IMR-90 (cell line): ENCODE measurements around the gene GOLIM4. TPM values are rescaled to one million over a fixed set of nuclear protein-coding genes. Genes with fewer than 3 reads are reported as not detected.

Experiments used
- ATAC-seq: fragments of 200-7000 bp; cut with Tn5 transposase; 2 replicates; pipeline ENCODE4 v1.9.1; 2020; ENCODE audit warnings: low read depth, mild to moderate bottlenecking, moderate library complexity
- BruUV-seq: library from RNA; stranded (reverse); fragments of 400-500 nt; replicated peaks from 2 replicates; lab custom pipeline; 2021; lab: Mats Ljungman, UMichigan
- CTCF ChIA-PET: fragments of 300-600 bp; formaldehyde crosslinking; extraction: SDS; loops from one replicate; lab custom pipeline; 2021; ENCODE audit warnings: antibody characterized with exemption; lab: Yijun Ruan, JAX
- POLR2A ChIA-PET: fragments of 300-600 bp; sonication (Branson Sonifier 250); formaldehyde crosslinking; loops from one replicate; lab custom pipeline; 2022; ENCODE audit warnings: antibody characterized with exemption; ENCODE audit not compliant: unreplicated experiment; lab: Charles Lee
- DNase-seq: peaks from one replicate; pipeline ENCODE4 v3.0.0; 2013
- H2AFZ ChIP-seq: replicated peaks from 2 replicates; pipeline ENCODE3; 2013; ENCODE audit warnings: low read length, mild to moderate bottlenecking; ENCODE audit not compliant: poor library complexity
- H2AK5ac ChIP-seq: 2 replicates; pipeline ENCODE4 v1.6.1; 2013; ENCODE audit warnings: low read depth, low read length, inconsistent platforms
- H2AK9ac ChIP-seq: replicated peaks from 2 replicates; pipeline ENCODE3; 2013; ENCODE audit warnings: mild to moderate bottlenecking, low read depth, low read length, moderate library complexity; ENCODE audit not compliant: poor library complexity
- H2BK120ac ChIP-seq: 2 replicates; pipeline ENCODE4 v1.6.1; 2013; ENCODE audit warnings: low read depth, low read length, inconsistent platforms
- H2BK15ac ChIP-seq: 3 replicates; pipeline ENCODE4 v1.6.1; 2013; ENCODE audit warnings: low read depth, low read length, inconsistent platforms
- H2BK20ac ChIP-seq: 2 replicates; pipeline ENCODE4 v1.6.1; 2013; ENCODE audit warnings: low read depth, mild to moderate bottlenecking, inconsistent platforms, low read length, moderate library complexity
- H2BK5ac ChIP-seq: 2 replicates; pipeline ENCODE4 v1.6.1; 2013; ENCODE audit warnings: mild to moderate bottlenecking, low read depth, low read length, inconsistent platforms; ENCODE audit not compliant: poor library complexity, severe bottlenecking
- H3K14ac ChIP-seq: replicated peaks from 2 replicates; pipeline ENCODE4 v1.6.1; 2013; ENCODE audit warnings: low read depth, low read length, inconsistent platforms
- H3K18ac ChIP-seq: 2 replicates; pipeline ENCODE4 v1.6.1; 2013; ENCODE audit warnings: low read depth, low read length, control low read depth
- H3K23ac ChIP-seq: 2 replicates; pipeline ENCODE4 v1.6.1; 2013; ENCODE audit warnings: low read depth, low read length, inconsistent platforms
- H3K27ac ChIP-seq: 2 replicates; pipeline ENCODE4 v1.5.1; 2013; ENCODE audit warnings: mild to moderate bottlenecking, control low read depth, low read length; ENCODE audit not compliant: insufficient read depth
- H3K27me3 ChIP-seq: 2 replicates; pipeline ENCODE4 v1.6.1; 2013; ENCODE audit warnings: low read length; ENCODE audit not compliant: control insufficient read depth, insufficient read depth
- H3K36me3 ChIP-seq: 2 replicates; pipeline ENCODE4 v1.6.1; 2013; ENCODE audit warnings: low read length, mixed read lengths; ENCODE audit not compliant: control insufficient read depth, insufficient read depth
- H3K4ac ChIP-seq: 2 replicates; pipeline ENCODE4 v1.6.1; 2013; ENCODE audit warnings: low read depth, low read length, inconsistent platforms
- H3K4me1 ChIP-seq: 2 replicates; pipeline ENCODE4 v1.6.1; 2013; ENCODE audit warnings: low read length, mixed read lengths; ENCODE audit not compliant: control insufficient read depth, insufficient read depth
- H3K4me2 ChIP-seq: 2 replicates; pipeline ENCODE4 v1.6.1; 2013; ENCODE audit warnings: low read depth, mild to moderate bottlenecking, control low read depth, low read length, moderate library complexity
- H3K4me3 ChIP-seq: 2 replicates; pipeline ENCODE4 v1.5.1; 2013; ENCODE audit warnings: low read depth, mild to moderate bottlenecking, control low read depth, low read length, moderate library complexity; ENCODE audit not compliant: insufficient read depth
- H3K56ac ChIP-seq: 2 replicates; pipeline ENCODE4 v1.6.1; 2013; ENCODE audit warnings: low read length, inconsistent platforms; ENCODE audit not compliant: insufficient read depth; ENCODE audit errors: extremely low read depth
- H3K79me1 ChIP-seq, 2 experiments: 2 replicates each; pipeline ENCODE4 v1.6.1; 2013; ENCODE audit warnings: low read length in 2 of 2, inconsistent platforms in 1 of 2, low read depth in 1 of 2
- H3K9ac ChIP-seq: 2 replicates; pipeline ENCODE4 v1.6.1; 2013; ENCODE audit warnings: low read depth, low read length, control low read depth
- H3K9me1 ChIP-seq: 2 replicates; pipeline ENCODE4 v1.6.1; 2013; ENCODE audit warnings: low read length, inconsistent platforms; ENCODE audit not compliant: insufficient read depth
- H3K9me3 ChIP-seq: 2 replicates; pipeline ENCODE4 v1.6.1; 2013; ENCODE audit warnings: low read length; ENCODE audit not compliant: control insufficient read depth, insufficient read depth
- H4K20me1 ChIP-seq: 2 replicates; pipeline ENCODE4 v1.6.1; 2013; ENCODE audit warnings: low read length, inconsistent platforms; ENCODE audit not compliant: insufficient read depth
- H4K5ac ChIP-seq: 2 replicates; pipeline ENCODE4 v1.6.1; 2013; ENCODE audit warnings: mild to moderate bottlenecking, low read depth, low read length, control low read depth
- H4K8ac ChIP-seq, 2 experiments: 2 replicates each; pipeline ENCODE4 v1.6.1; 2013; ENCODE audit warnings: low read depth in 2 of 2, low read length in 2 of 2, control low read depth in 1 of 2, inconsistent platforms in 1 of 2
- H4K91ac ChIP-seq: 2 replicates; pipeline ENCODE4 v1.6.1; 2013; ENCODE audit warnings: low read depth, low read length, inconsistent platforms; ENCODE audit not compliant: insufficient read depth
- BHLHE40 ChIP-seq: fragments of 150-350 bp; IDR thresholded peaks from 2 replicates; pipeline ENCODE4 v1.6.1; 2016; ENCODE audit warnings: mild to moderate bottlenecking, low read depth, low read length
- CEBPB ChIP-seq: IDR thresholded peaks from 2 replicates; pipeline ENCODE4 v1.6.1; 2012; ENCODE audit warnings: low read depth, low read length, improper control_type of control experiment
- CTCF ChIP-seq: conservative IDR thresholded peaks from 2 replicates; pipeline ENCODE4 v1.5.1; 2012; ENCODE audit warnings: mild to moderate bottlenecking, low read depth, low read length, improper control_type of control experiment
- ELK1 ChIP-seq: fragments of 150-350 bp; IDR thresholded peaks from 2 replicates; pipeline ENCODE4 v1.6.1; 2016; ENCODE audit warnings: low read depth, mild to moderate bottlenecking, low read length, moderate library complexity, borderline replicate concordance
- FOS ChIP-seq: fragments of 150-350 bp; IDR thresholded peaks from 2 replicates; pipeline ENCODE4 v1.6.1; 2016; ENCODE audit warnings: low read depth, low read length
- MAFK ChIP-seq: IDR thresholded peaks from 2 replicates; pipeline ENCODE4 v1.6.1; 2012; ENCODE audit warnings: low read depth, low read length, improper control_type of control experiment
- MAZ ChIP-seq: IDR thresholded peaks from 2 replicates; pipeline ENCODE4 v1.6.1; 2012; ENCODE audit warnings: low read depth, mild to moderate bottlenecking, low read length, improper control_type of control experiment, moderate library complexity, borderline replicate concordance
- NFE2L2 ChIP-seq: fragments of 150-350 bp; IDR thresholded peaks from 2 replicates; pipeline ENCODE4 v1.6.1; 2016; ENCODE audit warnings: low read depth, mild to moderate bottlenecking, low read length
- RAD21 ChIP-seq: IDR thresholded peaks from 2 replicates; pipeline ENCODE4 v1.6.1; 2012; ENCODE audit warnings: low read length, improper control_type of control experiment
- RCOR1 ChIP-seq: IDR thresholded peaks from 2 replicates; pipeline ENCODE4 v1.6.1; 2012; ENCODE audit warnings: mild to moderate bottlenecking, low read length, improper control_type of control experiment; ENCODE audit not compliant: insufficient replicate concordance
- RFX5 ChIP-seq: IDR thresholded peaks from 2 replicates; pipeline ENCODE4 v1.8.0; 2012; ENCODE audit warnings: low read depth, mild to moderate bottlenecking, low read length, moderate library complexity
- USF2 ChIP-seq: fragments of 150-350 bp; IDR thresholded peaks from 2 replicates; pipeline ENCODE4 v1.6.1; 2017; ENCODE audit warnings: mild to moderate bottlenecking, antibody characterized with exemption, low read length, low read depth
- whole genome bisulfite sequencing, 2 experiments: methylation state at CpG; one replicate each; pipeline versions ENCODE4 v1.1.5 to v1.1.7; 2013; ENCODE audit warnings: missing lambda C conversion rate in 2 of 2; ENCODE audit not compliant: insufficient read length in 1 of 2; ENCODE audit errors: extremely low coverage in 2 of 2; 5-methylcytosine and 5-hydroxymethylcytosine counted together
- dilution Hi-C: fragments of 300-500 bp; cut with HindIII; formaldehyde crosslinking; loops from one replicate; pipeline ENCODE4 v1.14.3; 2018; ENCODE audit warnings: low sequenced_read_pairs; ENCODE audit not compliant: unreplicated experiment
- in situ Hi-C: fragments of 300-500 bp; cut with MboI; formaldehyde crosslinking; loops from 3 replicates; pipeline ENCODE4 v1.14.3; 2019; ENCODE audit warnings: low sequenced_read_pairs, inconsistent platforms, mixed read lengths
- intact Hi-C: fragments of 100-400 bp; cut with micrococcal nuclease; formaldehyde crosslinking; loops from 2 replicates; pipeline ENCODE4 v1.10.0; 2022
- polyA plus RNA-seq, 3 experiments: library from polyadenylated mRNA; depleted of rRNA; stranded (reverse); fragments of >200 nt; gene quantifications; 2 replicates each; pipeline ENCODE4 v1.2.3, GENCODE V29; 2012; ENCODE audit warnings: low replicate concordance in 1 of 3
- total RNA-seq: library from RNA; depleted of rRNA; stranded (reverse); fragments of >200 nt; gene quantifications from 2 replicates; pipeline ENCODE4 v1.2.3, GENCODE V29; 2012

GOLIM4 gene
- total and polyA plus RNA-seq, 2 of the 4 experiments (the other 2 are of a cell fraction), result 44.6 to 71.2 TPM

- peaks cover 3% of the 10 kb centered on the region for H3K4me1 ChIP-seq
Measured at GRCh38 chr3:168026764-168027163, 69.0 kb downstream of the GOLIM4 start.

More at GRCh38 chr3:168026764-168027163, 69.0 kb downstream of the GOLIM4 start:
- WGBS, 2 experiments, result no CpG with 5 or more reads among the region's 3 CpGs
- H3K27me3 ChIP-seq, result no peaks in the 10 kb centered on the region
- POLR2A ChIA-PET, result no interaction called here
- peak overlapping the region; percentile 21; the same call in 1 of the 2 replicates for H3K23ac ChIP-seq
- H3K9ac ChIP-seq, result no peak overlapping the region
- H3K56ac ChIP-seq, result no peak overlapping the region
- H2AFZ ChIP-seq, result no peak overlapping the region
- no peak overlapping the region for H2BK20ac ChIP-seq
- H4K20me1 ChIP-seq, result no peaks in the 10 kb centered on the region
- no peak overlapping the region; the same call in 1 of the 2 replicates for H4K91ac ChIP-seq
- CTCF ChIA-PET, result no interaction called here
- in situ Hi-C loops (no loop called here), dilution Hi-C loops (loop anchor here (25.0 kb wide), 1 partner anchor 136 kb away; no protein-coding TSS in a partner anchor), intact Hi-C loops (no loop called here)
- DNase-seq, result no peak
- no peak overlapping the region for H2BK120ac ChIP-seq
- peaks cover 6% of the 10 kb centered on the region for H3K9me1 ChIP-seq
- H3K9me3 ChIP-seq, result no peaks in the 10 kb centered on the region
- H4K8ac ChIP-seq, result no peak overlapping the region
- no peak overlapping the region for H2BK15ac ChIP-seq
- BruUV-seq, result no TSS peak
- H3K4me3 ChIP-seq, result no peak overlapping the region
- no peak overlapping the region for H2BK5ac ChIP-seq
- peaks cover 7 to 12% of the 10 kb centered on the region in 2 experiments; a peak in 3 of 4 replicates for H3K79me1 ChIP-seq
- no peak overlapping the region for H2AK5ac ChIP-seq
- no peak overlapping the region for H3K4me2 ChIP-seq
- H3K18ac ChIP-seq, result no peak overlapping the region
- ATAC-seq, result no peak
- H3K4ac ChIP-seq, result no peak overlapping the region; the same call in 1 of the 2 replicates
- no peak overlapping the region for H2AK9ac ChIP-seq
- H3K14ac ChIP-seq, result peak overlapping the region; percentile 57; the same call in 1 of the 2 replicates
- peaks cover 33% of the 10 kb centered on the region for H3K36me3 ChIP-seq
- TF ChIP-seq USF2 (no peak), RFX5 (no peak), CEBPB (no peak), MAZ (no peak), CTCF (no peak), RCOR1 (no peak), MAFK (no peak), ELK1 (no peak), RAD21 (no peak), FOS (no peak), BHLHE40 (no peak), NFE2L2 (no peak)
- H4K5ac ChIP-seq, result no peak overlapping the region
- H3K27ac ChIP-seq, result no peak overlapping the region
